Measurements from ENCODE around the gene MCC. TPM values are rescaled to one million over a fixed set of nuclear protein-coding genes. Genes with fewer than 3 reads are reported as not detected.

Gene MCC
- total and polyA plus RNA-seq, 9 donors: 29.8 to 262 (median 108) TPM

DNA sequence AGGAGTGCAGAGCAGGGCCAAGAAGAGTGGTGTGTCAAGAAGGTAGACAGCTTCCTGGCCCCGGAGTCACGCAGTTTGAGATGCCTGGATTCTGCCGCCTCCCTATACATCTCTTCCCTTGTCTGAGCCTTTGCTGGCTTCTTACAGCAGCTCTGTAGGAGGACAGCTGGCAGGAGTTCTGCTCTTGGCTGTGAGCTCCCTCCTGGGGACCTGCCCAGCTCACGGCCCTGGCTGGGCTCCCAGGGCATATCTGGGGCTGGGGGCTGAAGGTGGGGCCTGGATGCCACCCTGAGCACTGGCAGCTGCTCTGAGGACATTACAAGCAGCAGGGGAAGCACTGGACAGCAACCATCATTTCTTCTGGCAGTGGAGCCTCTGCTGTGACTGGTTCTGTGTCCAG lies 52.7 kb downstream of the MCC start:
- TF ChIP-seq, protein P1, sequence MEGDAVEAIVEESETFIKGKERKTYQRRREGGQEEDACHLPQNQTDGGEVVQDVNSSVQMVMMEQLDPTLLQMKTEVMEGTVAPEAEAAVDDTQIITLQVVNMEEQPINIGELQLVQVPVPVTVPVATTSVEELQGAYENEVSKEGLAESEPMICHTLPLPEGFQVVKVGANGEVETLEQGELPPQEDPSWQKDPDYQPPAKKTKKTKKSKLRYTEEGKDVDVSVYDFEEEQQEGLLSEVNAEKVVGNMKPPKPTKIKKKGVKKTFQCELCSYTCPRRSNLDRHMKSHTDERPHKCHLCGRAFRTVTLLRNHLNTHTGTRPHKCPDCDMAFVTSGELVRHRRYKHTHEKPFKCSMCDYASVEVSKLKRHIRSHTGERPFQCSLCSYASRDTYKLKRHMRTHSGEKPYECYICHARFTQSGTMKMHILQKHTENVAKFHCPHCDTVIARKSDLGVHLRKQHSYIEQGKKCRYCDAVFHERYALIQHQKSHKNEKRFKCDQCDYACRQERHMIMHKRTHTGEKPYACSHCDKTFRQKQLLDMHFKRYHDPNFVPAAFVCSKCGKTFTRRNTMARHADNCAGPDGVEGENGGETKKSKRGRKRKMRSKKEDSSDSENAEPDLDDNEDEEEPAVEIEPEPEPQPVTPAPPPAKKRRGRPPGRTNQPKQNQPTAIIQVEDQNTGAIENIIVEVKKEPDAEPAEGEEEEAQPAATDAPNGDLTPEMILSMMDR (IDR thresholded peaks at IDR 0.05): no peak
- TF ChIP-seq POLR2A (IDR thresholded peaks at IDR 0.05) (no peak), EP300 (IDR thresholded peaks at IDR 0.05) (no peak)
- WGBS, 3 donors: 48 to 63% (median 50%) methylated on average over 3 to 4 of the region's 4 CpGs
- Histone ChIP-seq H3K27ac (no peak overlapping the region), H3K9me3 (no peaks in the 10 kb centered on the region), H3K27me3 (no peaks in the 10 kb centered on the region), H3K36me3 (no peaks in the 10 kb centered on the region), H3K4me3 (no peak overlapping the region), H3K4me1 (ENCODE audit: insufficient read depth) (no peaks in the 10 kb centered on the region)
- intact Hi-C loops (cut with DNase I): no loop called here
- DNase-seq: no peak

DNA sequence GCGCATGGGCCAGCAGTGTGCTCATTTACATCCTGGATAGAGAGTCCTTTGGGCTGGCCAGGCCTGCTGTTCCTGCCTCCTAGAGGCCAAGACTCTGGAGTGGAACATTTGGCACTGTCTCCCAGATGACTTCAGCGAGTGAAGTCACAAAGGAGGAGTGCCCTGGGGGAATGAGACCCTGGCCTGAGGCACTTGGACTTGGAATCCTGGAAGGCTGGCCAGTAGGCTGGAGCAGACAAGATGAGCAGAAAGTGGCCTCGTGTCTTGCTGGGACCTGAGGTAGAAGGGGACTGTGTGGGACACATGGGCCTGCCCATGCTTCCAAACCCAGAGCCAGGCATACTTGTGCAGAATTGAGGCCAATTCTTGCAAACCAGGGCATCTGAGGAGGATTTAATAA lies 53.4 kb downstream of the MCC start, which contains the start of gene TSSK1B:
TSSK1B (minus strand) TSS at position 101 of the 400 bp plus-strand sequence. CDS start 150 bp downstream, outside the sequence.
- no peak for DNase-seq
- no peaks in the 10 kb centered on the region for H3K36me3 ChIP-seq

DNA sequence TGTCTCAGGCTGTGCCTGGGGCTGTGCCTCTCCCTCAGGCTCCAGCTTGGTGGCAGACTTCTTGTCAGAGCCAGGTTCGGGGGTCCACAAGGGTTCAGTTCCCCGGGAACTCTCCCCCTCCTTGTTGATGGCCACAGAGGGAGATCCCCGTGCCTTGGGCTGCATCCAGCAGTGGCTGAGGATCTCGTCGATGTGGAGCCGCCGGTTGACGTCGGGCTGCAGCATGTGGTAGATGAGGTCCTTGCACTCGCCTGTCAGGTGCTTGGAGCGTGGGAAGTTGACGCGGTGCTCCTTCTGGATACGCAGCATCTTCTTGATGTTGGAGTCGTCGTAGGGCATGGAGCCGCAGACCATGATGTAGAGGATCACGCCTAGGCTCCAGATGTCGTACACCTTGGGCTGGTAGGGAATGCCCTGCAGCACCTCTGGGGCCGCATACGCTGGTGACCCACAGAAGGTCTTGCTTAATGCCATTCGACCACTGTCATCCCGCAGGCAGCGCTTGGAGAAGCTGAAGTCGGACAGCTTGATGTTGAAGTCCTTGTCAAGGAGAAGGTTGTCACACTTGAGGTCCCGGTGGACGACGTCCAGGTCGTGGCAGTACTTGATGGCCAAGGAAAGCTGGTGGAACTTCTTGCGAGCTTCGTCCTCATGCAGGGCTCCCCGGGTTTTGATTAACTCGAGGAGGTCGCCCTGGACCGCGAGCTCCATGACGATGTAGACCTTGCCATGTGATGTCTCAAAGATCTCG lies 54.2 kb downstream of the MCC start:
- WGBS, 3 donors: 93 to 97% (median 96%) methylated on average over 35 to 38 of the region's 38 CpGs
- no peak for DNase-seq
- Histone ChIP-seq H3K36me3 (no peaks in the 10 kb centered on the region), H3K4me1 (ENCODE audit: insufficient read depth) (no peaks in the 10 kb centered on the region), H3K27ac (no peak overlapping the region), H3K27me3 (no peaks in the 10 kb centered on the region), H3K4me3 (no peak overlapping the region), H3K9me3 (no peaks in the 10 kb centered on the region)
- intact Hi-C loops (cut with DNase I): no loop called here
- TF ChIP-seq POLR2A (IDR thresholded peaks at IDR 0.05): no peak
- TF ChIP-seq EP300 (IDR thresholded peaks at IDR 0.05): no peak
- TF ChIP-seq, protein P1 (IDR thresholded peaks at IDR 0.05): no peak

More for the DNA sequence above, 53.4 kb downstream of the MCC start, which contains the start of gene TSSK1B:
- intact Hi-C loops (cut with DNase I): no loop called here
- Histone ChIP-seq H3K27ac (no peak within 1 kb of the TSS), H3K4me1 (ENCODE audit: insufficient read depth) (no peaks in the 10 kb centered on the region), H3K27me3 (no peaks in the 10 kb centered on the region), H3K9me3 (no peaks in the 10 kb centered on the region), H3K4me3 (no peak within 1 kb of the TSS)
- TF ChIP-seq, protein P1 (IDR thresholded peaks at IDR 0.05): no peak
- TF ChIP-seq POLR2A (IDR thresholded peaks at IDR 0.05) (no peak), EP300 (IDR thresholded peaks at IDR 0.05) (no peak)
- WGBS, 3 donors: 82 to 95% (median 91%) methylated on average over 3 of the region's 3 CpGs

DNA sequence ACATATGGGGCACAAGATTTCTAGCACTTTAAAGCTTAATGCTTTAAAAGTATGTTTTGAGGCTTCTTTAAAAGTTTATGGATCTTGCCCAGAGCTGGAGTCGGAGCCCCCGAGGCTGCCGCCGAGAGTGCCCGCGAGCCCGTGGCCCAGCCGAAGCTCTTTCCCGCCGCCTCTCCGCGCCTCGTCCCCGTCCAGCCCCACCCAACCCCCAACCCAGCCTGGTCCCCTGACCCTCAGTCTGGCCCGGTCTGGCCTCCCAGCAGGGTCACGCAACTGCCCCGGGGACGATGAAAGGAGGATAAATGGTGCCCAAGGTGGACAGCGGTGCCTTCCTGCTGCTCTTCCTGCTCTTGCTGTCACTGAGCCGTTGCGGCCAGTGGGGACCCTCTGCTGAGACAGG lies 55.2 kb downstream of the MCC start:
- H3K27ac ChIP-seq: no peak overlapping the region
- no peak for DNase-seq
- H3K4me1 ChIP-seq (ENCODE audit: insufficient read depth): no peaks in the 10 kb centered on the region
- intact Hi-C loops (cut with DNase I): no loop called here
- H3K4me3 ChIP-seq: no peak overlapping the region
- 92 to 93% (median 92%) methylated on average over 21 of the region's 21 CpGs for WGBS, 3 donors
- no peaks in the 10 kb centered on the region for H3K36me3 ChIP-seq
- no peaks in the 10 kb centered on the region for H3K9me3 ChIP-seq
- no peak for TF ChIP-seq POLR2A (IDR thresholded peaks at IDR 0.05)
- TF ChIP-seq EP300 (IDR thresholded peaks at IDR 0.05): no peak
- TF ChIP-seq, protein P1 (IDR thresholded peaks at IDR 0.05): no peak
- no peaks in the 10 kb centered on the region for H3K27me3 ChIP-seq

All from ovary (tissue), 9 donors.